Esophagus muscularis mucosa (tissue), 3 donors: ENCODE measurements around the gene PRIMA1.

Experiments
- POLR2AphosphoS5 ChIP-seq, 2 donors: sonication (generic); formaldehyde crosslinking; IDR thresholded peaks; one replicate each; pipeline ENCODE4 v1.6.1; 2017; ENCODE audit warnings: antibody characterized with exemption in 2 of 2
- TF ChIP-seq, protein P1 (sequence below), 3 experiments: fragments of 200-600 bp in 2 of 3; fragments of 450-650 bp in 1 of 3; sonication (generic) in 2 of 3; IDR thresholded peaks; one replicate each; pipeline ENCODE4 v1.5.1; 2017 to 2019; ENCODE audit warnings: antibody characterized with exemption in 3 of 3, mild to moderate bottlenecking in 2 of 3, moderate library complexity in 1 of 3

DNA sequence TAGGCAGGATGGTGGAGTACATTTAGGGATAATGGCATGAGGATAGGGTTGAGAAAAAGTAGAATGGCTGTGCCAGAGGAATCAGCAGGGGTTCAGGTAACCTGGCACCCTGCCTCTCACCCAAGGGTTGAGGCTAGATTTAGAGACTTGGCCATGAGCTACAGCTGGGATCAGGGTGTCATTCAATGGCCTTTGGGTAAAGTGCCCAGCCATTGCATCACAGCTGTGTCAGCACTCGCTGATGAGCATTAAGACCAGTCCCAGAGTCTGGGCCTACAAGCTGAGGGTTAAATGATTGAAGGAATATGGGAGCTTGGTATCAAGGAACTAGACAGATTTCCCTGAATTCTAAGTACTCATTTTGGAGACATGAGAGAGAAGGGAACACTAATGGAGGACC lies 113.9 kb downstream of the PRIMA1 start:
- TF ChIP-seq, protein P1, sequence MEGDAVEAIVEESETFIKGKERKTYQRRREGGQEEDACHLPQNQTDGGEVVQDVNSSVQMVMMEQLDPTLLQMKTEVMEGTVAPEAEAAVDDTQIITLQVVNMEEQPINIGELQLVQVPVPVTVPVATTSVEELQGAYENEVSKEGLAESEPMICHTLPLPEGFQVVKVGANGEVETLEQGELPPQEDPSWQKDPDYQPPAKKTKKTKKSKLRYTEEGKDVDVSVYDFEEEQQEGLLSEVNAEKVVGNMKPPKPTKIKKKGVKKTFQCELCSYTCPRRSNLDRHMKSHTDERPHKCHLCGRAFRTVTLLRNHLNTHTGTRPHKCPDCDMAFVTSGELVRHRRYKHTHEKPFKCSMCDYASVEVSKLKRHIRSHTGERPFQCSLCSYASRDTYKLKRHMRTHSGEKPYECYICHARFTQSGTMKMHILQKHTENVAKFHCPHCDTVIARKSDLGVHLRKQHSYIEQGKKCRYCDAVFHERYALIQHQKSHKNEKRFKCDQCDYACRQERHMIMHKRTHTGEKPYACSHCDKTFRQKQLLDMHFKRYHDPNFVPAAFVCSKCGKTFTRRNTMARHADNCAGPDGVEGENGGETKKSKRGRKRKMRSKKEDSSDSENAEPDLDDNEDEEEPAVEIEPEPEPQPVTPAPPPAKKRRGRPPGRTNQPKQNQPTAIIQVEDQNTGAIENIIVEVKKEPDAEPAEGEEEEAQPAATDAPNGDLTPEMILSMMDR (IDR thresholded peaks at IDR 0.05), result no peak
- TF ChIP-seq POLR2AphosphoS5 (IDR thresholded peaks at IDR 0.05), result no peak
